Loucy (cell line): ENCODE results near the gene TEDC2.

Experiments used
- H2AFZ ChIP-seq: fragments of 200-600 bp; sonication (generic); 2 replicates; pipeline ENCODE4 v1.6.0; 2016; ENCODE audit warnings: antibody characterized with exemption, mild to moderate bottlenecking, low read length, moderate library complexity
- H3F3A ChIP-seq: fragments of 200-600 bp; 2 replicates; pipeline ENCODE4 v1.6.0; 2016; ENCODE audit warnings: antibody characterized with exemption, low read depth, mild to moderate bottlenecking
- H3K27me3 ChIP-seq: fragments of 200-600 bp; sonication (generic); 2 replicates; pipeline ENCODE4 v1.6.1; 2014; ENCODE audit warnings: low read length, mild to moderate bottlenecking; ENCODE audit not compliant: insufficient read depth, poor library complexity, severe bottlenecking
- H3K36me3 ChIP-seq: fragments of 200-600 bp; sonication (generic); 2 replicates; pipeline ENCODE4 v1.6.1; 2016; ENCODE audit warnings: low read length; ENCODE audit not compliant: insufficient read depth
- H3K4me1 ChIP-seq: fragments of 200-600 bp; sonication (generic); 2 replicates; pipeline ENCODE4 v1.5.1; 2014; ENCODE audit warnings: low read length, mild to moderate bottlenecking; ENCODE audit not compliant: insufficient read depth, poor library complexity, severe bottlenecking
- H3K4me2 ChIP-seq: fragments of 200-600 bp; sonication (generic); 2 replicates; pipeline ENCODE4 v1.6.0; 2014; ENCODE audit warnings: antibody characterized with exemption, low read length, low read depth, mild to moderate bottlenecking; ENCODE audit not compliant: poor library complexity, severe bottlenecking
- H3K4me3 ChIP-seq: fragments of 200-600 bp; sonication (generic); 2 replicates; pipeline ENCODE4 v1.5.1; 2014; ENCODE audit warnings: low read length, mild to moderate bottlenecking, mixed read lengths; ENCODE audit not compliant: poor library complexity, severe bottlenecking
- H3K79me2 ChIP-seq: fragments of 200-600 bp; sonication (generic); 2 replicates; pipeline ENCODE4 v1.6.1; 2014; ENCODE audit warnings: low read length; ENCODE audit not compliant: insufficient read depth
- H3K9ac ChIP-seq: fragments of 200-600 bp; sonication (generic); 2 replicates; pipeline ENCODE4 v1.6.0; 2014; ENCODE audit warnings: mild to moderate bottlenecking, low read depth, low read length, moderate library complexity; ENCODE audit not compliant: poor library complexity, severe bottlenecking
- H3K9me2 ChIP-seq: fragments of 200-600 bp; sonication (generic); replicated peaks from 2 replicates; pipeline ENCODE4 v1.6.1; 2016; ENCODE audit warnings: low read depth, low read length, mixed read lengths
- H3K9me3 ChIP-seq: fragments of 200-600 bp; sonication (generic); 2 replicates; pipeline ENCODE4 v1.6.1; 2014; ENCODE audit warnings: mild to moderate bottlenecking, antibody characterized with exemption, low read length, low read depth; ENCODE audit not compliant: insufficient read depth
- H4K20me1 ChIP-seq: fragments of 200-600 bp; sonication (generic); 2 replicates; pipeline ENCODE4 v1.6.0; 2014; ENCODE audit warnings: antibody characterized with exemption, low read length, mild to moderate bottlenecking; ENCODE audit not compliant: insufficient read depth, poor library complexity, severe bottlenecking
- CTCF ChIP-seq: fragments of 200-600 bp; sonication (generic); conservative IDR thresholded peaks from 2 replicates; pipeline ENCODE4 v1.5.1; 2014; ENCODE audit warnings: mild to moderate bottlenecking, antibody characterized with exemption, low read length
- EZH2phosphoT487 ChIP-seq: fragments of 200-600 bp; IDR thresholded peaks from 2 replicates; pipeline ENCODE4 v1.6.1; 2018; ENCODE audit warnings: antibody characterized with exemption, mild to moderate bottlenecking, moderate library complexity, borderline replicate concordance

TEDC2 gene

DNA sequence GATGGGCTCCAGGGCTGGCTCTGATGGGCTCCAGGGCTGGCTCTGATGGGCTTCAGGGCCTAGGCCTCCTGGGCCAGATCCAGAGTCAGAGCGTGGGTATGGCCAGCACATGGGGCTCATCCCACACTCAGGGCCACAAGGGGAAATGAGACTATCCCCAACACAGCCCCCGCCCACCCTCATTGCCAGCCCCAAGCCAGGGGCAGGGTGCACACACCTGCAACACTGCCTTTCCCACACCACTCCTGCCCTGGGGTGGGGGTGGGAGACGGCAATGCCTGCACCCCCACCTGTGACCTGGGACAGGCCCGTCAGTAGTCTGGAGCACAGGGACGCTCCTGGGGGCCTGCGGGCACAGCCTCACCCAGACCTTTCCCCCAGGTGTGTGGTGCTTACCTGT, 39.5 kb downstream of the TEDC2 start:
- no peaks in the 10 kb centered on the region for H4K20me1 ChIP-seq
- H3K79me2 ChIP-seq: no peaks in the 10 kb centered on the region
- no peaks in the 10 kb centered on the region for H3K9me3 ChIP-seq
- no peak overlapping the region for H3K4me2 ChIP-seq
- H3F3A ChIP-seq: no peaks in the 10 kb centered on the region
- H3K4me3 ChIP-seq: no peak overlapping the region
- no peaks in the 10 kb centered on the region for H3K27me3 ChIP-seq
- H3K9ac ChIP-seq: no peak overlapping the region
- no peaks in the 10 kb centered on the region; the same call in 1 of the 2 replicates for H3K36me3 ChIP-seq
- no peaks in the 10 kb centered on the region for H3K9me2 ChIP-seq
- no peak for TF ChIP-seq CTCF
- TF ChIP-seq EZH2phosphoT487: no peak
- no peak overlapping the region for H2AFZ ChIP-seq
- no peaks in the 10 kb centered on the region for H3K4me1 ChIP-seq

DNA sequence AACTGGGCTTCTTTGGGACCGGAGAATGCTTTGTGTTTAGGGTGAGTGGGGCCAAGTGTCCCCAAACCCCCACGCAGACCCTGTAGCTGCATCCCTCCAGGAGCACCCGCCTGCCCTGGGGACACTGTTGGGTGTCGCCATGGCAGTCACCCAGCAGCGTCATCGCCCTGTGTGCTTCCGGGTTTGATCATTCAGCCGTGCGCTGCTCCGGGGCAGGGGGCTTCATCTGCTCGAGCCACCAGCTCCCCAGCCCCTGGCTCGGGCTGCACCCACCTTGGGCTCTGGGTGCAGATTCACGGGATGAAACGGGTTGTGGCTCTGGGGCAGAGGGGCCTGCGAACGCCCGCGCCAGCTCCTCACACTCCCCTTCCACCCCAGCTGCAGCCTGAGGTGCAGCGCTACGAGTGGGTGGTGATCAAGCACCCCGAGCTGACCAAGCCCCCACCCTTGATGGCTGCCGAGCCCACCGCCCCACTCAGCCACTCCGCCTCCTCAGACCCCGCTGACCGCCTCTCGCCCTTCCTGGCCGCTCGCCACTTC, 40.1 kb downstream of the TEDC2 start:
- Histone ChIP-seq H2AFZ (no peak overlapping the region), H3K79me2 (no peaks in the 10 kb centered on the region), H3K4me1 (no peaks in the 10 kb centered on the region), H3K9me3 (no peaks in the 10 kb centered on the region), H3K9me2 (no peaks in the 10 kb centered on the region), H3K9ac (no peak overlapping the region), H3F3A (no peaks in the 10 kb centered on the region), H3K4me3 (no peak overlapping the region), H3K4me2 (no peak overlapping the region), H4K20me1 (no peaks in the 10 kb centered on the region), H3K27me3 (no peaks in the 10 kb centered on the region), H3K36me3 (no peaks in the 10 kb centered on the region; the same call in 1 of the 2 replicates)
- TF ChIP-seq CTCF (no peak), EZH2phosphoT487 (no peak)

DNA sequence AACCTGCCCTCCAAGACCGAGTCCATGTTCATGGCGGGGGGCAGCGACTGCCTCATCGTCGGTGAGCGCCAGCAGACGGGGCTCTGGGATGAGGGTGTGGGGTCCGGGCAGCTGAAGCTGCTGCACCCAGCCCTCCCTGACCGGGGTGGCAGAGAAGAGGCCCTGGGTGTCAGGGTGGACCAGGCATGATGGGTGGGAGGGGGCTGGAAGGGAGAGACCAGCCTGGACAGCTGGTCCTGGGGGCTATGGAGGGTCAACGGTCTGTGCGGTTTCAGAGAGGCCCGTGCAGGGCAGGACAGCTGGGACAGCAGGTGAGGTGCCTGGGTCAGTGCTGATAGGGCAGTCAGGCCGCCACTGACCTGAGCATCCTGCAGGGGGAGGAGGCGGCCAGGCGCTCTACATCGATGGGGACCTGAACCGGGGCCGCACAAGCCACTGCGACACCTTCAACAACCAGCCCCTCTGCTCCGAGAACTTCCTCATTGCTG, 40.6 kb downstream of the TEDC2 start:
- Histone ChIP-seq H3K9me2 (no peaks in the 10 kb centered on the region), H3K36me3 (no peaks in the 10 kb centered on the region; the same call in 1 of the 2 replicates), H3F3A (no peaks in the 10 kb centered on the region), H3K4me2 (no peak overlapping the region), H3K9me3 (no peaks in the 10 kb centered on the region), H3K4me3 (no peak overlapping the region), H3K27me3 (no peaks in the 10 kb centered on the region), H3K79me2 (no peaks in the 10 kb centered on the region), H4K20me1 (no peaks in the 10 kb centered on the region), H3K9ac (no peak overlapping the region), H3K4me1 (no peaks in the 10 kb centered on the region), H2AFZ (no peak overlapping the region)
- TF ChIP-seq EZH2phosphoT487 (no peak), CTCF (no peak)
